Caco-2 (cell line): ENCODE results near the gene PEX19. TPM values are rescaled to one million over a fixed set of nuclear protein-coding genes. Genes with fewer than 3 reads are reported as not detected.

ENCODE experiments used
- BruUV-seq: library from RNA; stranded (reverse); fragments of 400-500 nt; replicated peaks from 2 replicates; lab custom pipeline; 2021; lab: Mats Ljungman, UMichigan
- CTCF ChIA-PET: fragments of 300-600 bp; sonication (Branson Sonifier 250); formaldehyde crosslinking; loops from one replicate; lab custom pipeline; 2022; ENCODE audit warnings: antibody characterized with exemption; lab: Charles Lee
- POLR2A ChIA-PET: fragments of 300-600 bp; sonication (Branson Sonifier 250); formaldehyde crosslinking; loops from one replicate; lab custom pipeline; 2022; ENCODE audit warnings: antibody characterized with exemption; lab: Charles Lee
- DNase-seq, 2 experiments: peaks; one replicate each; pipeline versions ENCODE4 v3.0.0 to v3.0.0-alpha.2; 2020 to 2022
- H3K27me3 ChIP-seq: replicated peaks from 2 replicates; pipeline ENCODE4 v1.6.0; 2011; ENCODE audit warnings: low read length; ENCODE audit not compliant: control insufficient read depth, insufficient read depth
- H3K36me3 ChIP-seq: 2 replicates; pipeline ENCODE4 v1.5.1; 2011; ENCODE audit warnings: low read length; ENCODE audit not compliant: control insufficient read depth, insufficient read depth
- H3K4me1 ChIP-seq: fragments of 250-450 bp; sonication (Bioruptor Pico); 2 replicates; pipeline ENCODE4 v1.5.1; 2020; ENCODE audit warnings: mild to moderate bottlenecking
- H3K4me3 ChIP-seq: 2 replicates; pipeline ENCODE4 v1.5.1; 2011; ENCODE audit warnings: low read depth, mild to moderate bottlenecking, control low read depth, low read length
- H3K9me3 ChIP-seq: fragments of 250-450 bp; sonication (Bioruptor Pico); 2 replicates; pipeline ENCODE4 v1.5.1; 2020; ENCODE audit warnings: mild to moderate bottlenecking, moderate library complexity
- H3K27ac Mint-ChIP-seq: one replicate; pipeline ENCODE4 v1.8.0; 2022; ENCODE audit warnings: mixed read lengths; ENCODE audit not compliant: unreplicated experiment
- H3K27me3 Mint-ChIP-seq: one replicate; pipeline ENCODE4 v1.8.0; 2022; ENCODE audit warnings: mixed read lengths; ENCODE audit not compliant: insufficient read depth, unreplicated experiment
- H3K36me3 Mint-ChIP-seq: one replicate; pipeline ENCODE4 v1.8.0; 2022; ENCODE audit warnings: mild to moderate bottlenecking, mixed read lengths; ENCODE audit not compliant: insufficient read depth, unreplicated experiment
- H3K4me1 Mint-ChIP-seq: one replicate; pipeline ENCODE4 v1.8.0; 2022; ENCODE audit warnings: low read depth, mixed read lengths; ENCODE audit not compliant: unreplicated experiment
- H3K4me3 Mint-ChIP-seq: one replicate; pipeline ENCODE4 v1.8.0; 2022; ENCODE audit warnings: mild to moderate bottlenecking, moderate library complexity, mixed read lengths; ENCODE audit not compliant: unreplicated experiment
- H3K9me3 Mint-ChIP-seq: one replicate; pipeline ENCODE4 v1.8.0; 2022; ENCODE audit warnings: mixed read lengths; ENCODE audit not compliant: unreplicated experiment
- intact Hi-C: fragments of 100-400 bp; cut with micrococcal nuclease; formaldehyde crosslinking; loops from one replicate; pipeline ENCODE4 v1.10.0; 2022; ENCODE audit not compliant: unreplicated experiment
- total RNA-seq: library from RNA; stranded (reverse); gene quantifications from 2 replicates; pipeline ENCODE4 v1.2.3, GENCODE V29; 2022
- TF ChIP-seq, protein P1 (sequence below), 2 experiments: fragments of 200-600 bp in 1 of 2; IDR thresholded peaks; 1 replicate in 1 of 2; 2 replicates in 1 of 2; pipeline versions ENCODE4 v1.5.1 to v1.8.0; 2011 to 2022; ENCODE audit warnings: antibody characterized with exemption in 1 of 2, control low read depth in 1 of 2, inconsistent platforms in 1 of 2, low read depth in 1 of 2, low read length in 1 of 2, mild to moderate bottlenecking in 1 of 2, moderate library complexity in 1 of 2; ENCODE audit not compliant: insufficient read depth in 1 of 2, severe bottlenecking in 1 of 2, unreplicated experiment in 1 of 2

PEX19 gene
- total RNA-seq, 1 experiment from 2014 or later, result 59.3 TPM

DNA sequence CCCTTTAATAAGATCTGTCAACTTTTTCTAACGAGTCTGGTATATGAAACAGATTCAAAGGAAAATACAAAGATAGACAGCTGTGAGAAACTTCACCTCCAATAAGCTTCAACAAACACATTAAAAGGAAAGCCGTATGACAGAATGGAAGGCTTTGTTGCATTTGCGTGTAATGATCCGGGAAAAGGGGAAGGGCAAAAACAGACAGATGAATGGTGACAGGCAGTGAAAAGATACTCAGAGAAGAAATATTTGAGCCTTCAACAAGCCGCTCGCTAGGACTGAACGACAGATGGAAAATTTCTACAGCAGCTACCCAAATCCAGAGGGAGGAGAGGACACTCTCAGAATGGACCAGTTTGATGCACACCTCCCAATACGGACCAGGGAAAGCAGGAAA is 43.3 kb upstream of the PEX19 start:
- Histone ChIP-seq H3K4me1 (no peaks in the 10 kb centered on the region), H3K4me3 (no peak overlapping the region), H3K36me3 (no peaks in the 10 kb centered on the region), H3K9me3 (no peaks in the 10 kb centered on the region), H3K27me3 (no peaks in the 10 kb centered on the region)
- Mint-ChIP-seq H3K36me3 (peaks cover 92% of the 10 kb centered on the region), H3K4me3 (no peak overlapping the region), H3K9me3 (no peaks in the 10 kb centered on the region), H3K27ac (no peak overlapping the region), H3K27me3 (no peaks in the 10 kb centered on the region), H3K4me1 (no peaks in the 10 kb centered on the region)
- BruUV-seq, result no TSS peak
- DNase-seq, result no peak
- POLR2A ChIA-PET, result no interaction called here
- TF ChIP-seq, protein P1, sequence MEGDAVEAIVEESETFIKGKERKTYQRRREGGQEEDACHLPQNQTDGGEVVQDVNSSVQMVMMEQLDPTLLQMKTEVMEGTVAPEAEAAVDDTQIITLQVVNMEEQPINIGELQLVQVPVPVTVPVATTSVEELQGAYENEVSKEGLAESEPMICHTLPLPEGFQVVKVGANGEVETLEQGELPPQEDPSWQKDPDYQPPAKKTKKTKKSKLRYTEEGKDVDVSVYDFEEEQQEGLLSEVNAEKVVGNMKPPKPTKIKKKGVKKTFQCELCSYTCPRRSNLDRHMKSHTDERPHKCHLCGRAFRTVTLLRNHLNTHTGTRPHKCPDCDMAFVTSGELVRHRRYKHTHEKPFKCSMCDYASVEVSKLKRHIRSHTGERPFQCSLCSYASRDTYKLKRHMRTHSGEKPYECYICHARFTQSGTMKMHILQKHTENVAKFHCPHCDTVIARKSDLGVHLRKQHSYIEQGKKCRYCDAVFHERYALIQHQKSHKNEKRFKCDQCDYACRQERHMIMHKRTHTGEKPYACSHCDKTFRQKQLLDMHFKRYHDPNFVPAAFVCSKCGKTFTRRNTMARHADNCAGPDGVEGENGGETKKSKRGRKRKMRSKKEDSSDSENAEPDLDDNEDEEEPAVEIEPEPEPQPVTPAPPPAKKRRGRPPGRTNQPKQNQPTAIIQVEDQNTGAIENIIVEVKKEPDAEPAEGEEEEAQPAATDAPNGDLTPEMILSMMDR (IDR thresholded peaks at IDR 0.05; ENCODE audit: insufficient read depth in 1 of 2, low read depth in 1 of 2, low read length in 1 of 2, severe bottlenecking in 1 of 2, unreplicated experiment in 1 of 2), result no peak
- CTCF ChIA-PET, result no interaction called here
- intact Hi-C loops, result no loop called here

DNA sequence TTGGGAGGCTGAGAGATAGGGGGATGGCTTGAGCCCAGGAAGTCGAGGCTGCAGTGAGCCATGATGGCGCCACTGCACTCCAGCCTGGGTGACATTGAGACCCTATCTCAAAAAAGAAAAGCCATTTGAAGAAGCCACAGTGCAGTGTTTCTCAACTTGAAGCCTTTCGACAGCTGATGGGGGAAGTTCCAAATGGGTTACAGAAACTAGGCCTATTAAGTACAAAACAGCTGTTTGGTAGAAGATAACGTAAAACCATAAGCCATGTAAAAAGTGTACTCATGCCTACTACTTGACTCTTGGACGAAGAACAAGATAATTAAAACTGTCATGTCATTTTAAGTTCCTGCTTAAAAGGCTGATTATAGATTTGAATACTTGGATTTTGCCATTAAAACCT is 41.5 kb upstream of the PEX19 start:
- no peaks in the 10 kb centered on the region for H3K36me3 ChIP-seq
- no peak for DNase-seq
- no peaks in the 10 kb centered on the region for H3K27me3 ChIP-seq
- H3K4me3 Mint-ChIP-seq, result no peak overlapping the region
- no peaks in the 10 kb centered on the region for H3K4me1 ChIP-seq
- no TSS peak for BruUV-seq
- intact Hi-C loops, result no loop called here
- no peak overlapping the region for H3K27ac Mint-ChIP-seq
- TF ChIP-seq, protein P1 (IDR thresholded peaks at IDR 0.05; ENCODE audit: insufficient read depth in 1 of 2, low read depth in 1 of 2, low read length in 1 of 2, severe bottlenecking in 1 of 2, unreplicated experiment in 1 of 2), result no peak
- no peaks in the 10 kb centered on the region for H3K4me1 Mint-ChIP-seq
- ChIA-PET POLR2A (no interaction called here), CTCF (no interaction called here)
- H3K9me3 Mint-ChIP-seq, result no peaks in the 10 kb centered on the region
- H3K9me3 ChIP-seq, result no peaks in the 10 kb centered on the region
- H3K27me3 Mint-ChIP-seq, result no peaks in the 10 kb centered on the region
- H3K36me3 Mint-ChIP-seq, result peaks cover 94% of the 10 kb centered on the region
- no peak overlapping the region for H3K4me3 ChIP-seq

DNA sequence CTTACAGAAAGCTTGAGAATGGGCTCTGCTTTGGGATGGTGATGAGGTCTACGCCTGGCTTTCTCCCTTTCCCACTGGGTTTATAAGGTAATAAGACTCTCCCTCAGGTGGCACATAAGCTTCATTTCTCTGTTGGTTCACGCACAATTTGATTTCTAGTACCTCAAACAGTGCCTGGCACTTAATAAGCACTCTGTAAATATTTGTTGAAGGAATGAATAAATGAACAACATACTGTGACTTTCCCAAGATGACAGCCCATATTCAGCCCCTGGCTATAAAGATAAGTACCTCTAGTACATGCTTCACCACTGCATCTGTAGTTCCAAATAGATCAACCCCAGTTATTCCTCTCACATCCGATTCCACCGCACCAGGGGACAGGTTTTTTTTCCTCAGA is 40.3 kb upstream of the PEX19 start:
- H3K4me3 ChIP-seq, result no peak overlapping the region
- H3K36me3 Mint-ChIP-seq, result peaks cover 92% of the 10 kb centered on the region
- BruUV-seq, result no TSS peak
- TF ChIP-seq, protein P1 (IDR thresholded peaks at IDR 0.05; ENCODE audit: insufficient read depth in 1 of 2, low read depth in 1 of 2, low read length in 1 of 2, severe bottlenecking in 1 of 2, unreplicated experiment in 1 of 2), result no peak
- H3K27me3 ChIP-seq, result no peaks in the 10 kb centered on the region
- intact Hi-C loops, result no loop called here
- H3K4me1 Mint-ChIP-seq, result no peaks in the 10 kb centered on the region
- no peaks in the 10 kb centered on the region for H3K4me1 ChIP-seq
- H3K27me3 Mint-ChIP-seq, result no peaks in the 10 kb centered on the region
- H3K9me3 Mint-ChIP-seq, result no peaks in the 10 kb centered on the region
- H3K4me3 Mint-ChIP-seq, result no peak overlapping the region
- no peaks in the 10 kb centered on the region for H3K9me3 ChIP-seq
- CTCF ChIA-PET, result no interaction called here
- no peak overlapping the region for H3K27ac Mint-ChIP-seq
- DNase-seq, result no peak
- no peaks in the 10 kb centered on the region for H3K36me3 ChIP-seq
- POLR2A ChIA-PET, result no interaction called here
